Ovary (tissue), 3 donors: ENCODE results near the gene NDUFC2.

Experiments
- CTCF ChIP-seq, 3 donors: fragments of 450-650 bp in 2 of 3; fragments of 200-600 bp in 1 of 3; IDR thresholded peaks; one replicate each; pipeline versions ENCODE4 v1.5.1 to v1.8.0; 2016 to 2022; ENCODE audit warnings: antibody characterized with exemption in 3 of 3, mild to moderate bottlenecking in 1 of 3
- POLR2A ChIP-seq: fragments of 450-650 bp; IDR thresholded peaks from one replicate; pipeline ENCODE4 v1.6.1; 2017; ENCODE audit warnings: antibody characterized with exemption, mild to moderate bottlenecking, moderate library complexity
- donor health status: DM: no; HTN: no; CAD: no.

- TF ChIP-seq CTCF (IDR thresholded peaks at IDR 0.05) (no peak), POLR2A (no peak)
Measured at GRCh38 chr11:78097666-78098385, 18.2 kb upstream of the NDUFC2 start.
